Activated naive CD8-positive, alpha-beta T cell treated with anti-CD3 and anti-CD28 coated beads, Interleukin-2, amount 50 U/mL, for 24 hours (primary cell): Measurements from ENCODE around the gene SS18.

ENCODE experiments used
- ATAC-seq: fragments of 150-1000 bp; cut with Tn5 transposase; one replicate; pipeline ENCODE4 v1.10.0; 2021
- DNase-seq: peaks from one replicate; pipeline ENCODE4 v3.0.0; 2021
- H3K27ac Mint-ChIP-seq: one replicate; pipeline ENCODE4 v1.8.0; 2021; ENCODE audit warnings: mild to moderate bottlenecking, mixed read lengths
- H3K27me3 Mint-ChIP-seq: one replicate; pipeline ENCODE4 v1.8.0; 2021; ENCODE audit warnings: mixed read lengths
- H3K36me3 Mint-ChIP-seq: one replicate; pipeline ENCODE4 v1.8.0; 2021; ENCODE audit warnings: low read depth, mixed read lengths
- H3K4me1 Mint-ChIP-seq: one replicate; pipeline ENCODE4 v1.8.0; 2021; ENCODE audit warnings: mixed read lengths
- H3K4me3 Mint-ChIP-seq: one replicate; pipeline ENCODE4 v1.8.0; 2021; ENCODE audit warnings: mild to moderate bottlenecking, moderate library complexity, mixed read lengths
- H3K9me3 Mint-ChIP-seq: one replicate; pipeline ENCODE4 v1.8.0; 2021; ENCODE audit warnings: mixed read lengths

SS18 gene

GRCh38 chr18:26003356-26003755, 87.1 kb downstream of the SS18 start:
- H3K36me3 Mint-ChIP-seq = no peaks in the 10 kb centered on the region
- peaks cover 6% of the 10 kb centered on the region for H3K9me3 Mint-ChIP-seq
- H3K4me3 Mint-ChIP-seq = no peak overlapping the region
- H3K4me1 Mint-ChIP-seq = no peaks in the 10 kb centered on the region
- H3K27me3 Mint-ChIP-seq = no peaks in the 10 kb centered on the region
- DNase-seq (no peak), ATAC-seq (no peak)
- H3K27ac Mint-ChIP-seq = no peak overlapping the region

GRCh38 chr18:26002375-26002910, 88.0 kb downstream of the SS18 start:
- Mint-ChIP-seq H3K27me3 (no peaks in the 10 kb centered on the region), H3K36me3 (no peaks in the 10 kb centered on the region), H3K9me3 (peaks cover 6% of the 10 kb centered on the region), H3K4me1 (no peaks in the 10 kb centered on the region), H3K27ac (no peak overlapping the region), H3K4me3 (no peak overlapping the region)
- ATAC-seq (no peak), DNase-seq (no peak)

DNA sequence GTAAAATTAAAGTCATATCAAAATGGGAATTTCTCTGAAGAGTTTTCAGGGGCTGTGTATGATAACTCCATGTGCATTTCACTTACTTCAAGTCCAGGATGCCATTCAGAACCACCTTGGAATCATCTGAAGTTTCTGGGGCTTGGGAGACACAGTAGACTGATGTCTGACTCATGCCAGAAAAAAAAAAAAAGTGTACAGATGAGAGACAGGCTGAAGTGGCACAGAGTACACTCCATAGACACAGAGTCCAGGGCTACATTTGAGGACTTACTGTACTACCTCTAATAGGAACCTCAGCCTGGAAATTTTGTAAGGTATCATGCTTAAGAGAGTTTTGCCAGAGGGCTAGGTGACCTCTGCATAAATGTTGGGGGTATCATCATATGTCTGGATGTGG, 92.0 kb downstream of the SS18 start:
- Mint-ChIP-seq H3K27me3 (no peaks in the 10 kb centered on the region), H3K36me3 (no peaks in the 10 kb centered on the region), H3K4me1 (no peaks in the 10 kb centered on the region), H3K9me3 (peaks cover 6% of the 10 kb centered on the region), H3K4me3 (no peak overlapping the region), H3K27ac (no peak overlapping the region)
- no peak for DNase-seq
- ATAC-seq = no peak

DNA sequence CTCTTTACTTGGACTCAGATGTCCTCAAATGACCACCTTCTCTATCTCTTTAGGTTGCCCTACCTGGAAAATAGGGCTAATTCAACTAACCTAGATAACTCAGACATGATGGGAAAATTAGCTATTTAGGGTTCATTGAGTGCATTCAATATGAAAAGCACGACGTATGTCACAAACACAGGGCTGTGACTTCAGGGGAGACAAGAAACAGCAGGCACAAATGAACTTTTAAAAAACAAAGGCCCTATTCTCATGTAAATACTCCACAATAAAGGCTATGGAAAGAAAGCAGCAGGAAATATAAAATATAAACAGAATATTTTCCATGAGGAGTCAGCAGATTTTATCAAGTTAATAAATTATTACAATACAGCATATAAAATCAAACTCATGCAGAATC, 97.8 kb downstream of the SS18 start:
- H3K27me3 Mint-ChIP-seq = no peaks in the 10 kb centered on the region
- H3K4me3 Mint-ChIP-seq = no peak overlapping the region
- H3K9me3 Mint-ChIP-seq = no peaks in the 10 kb centered on the region
- H3K36me3 Mint-ChIP-seq = no peaks in the 10 kb centered on the region
- H3K4me1 Mint-ChIP-seq = no peaks in the 10 kb centered on the region
- DNase-seq (no peak), ATAC-seq (no peak)
- H3K27ac Mint-ChIP-seq = no peak overlapping the region

DNA sequence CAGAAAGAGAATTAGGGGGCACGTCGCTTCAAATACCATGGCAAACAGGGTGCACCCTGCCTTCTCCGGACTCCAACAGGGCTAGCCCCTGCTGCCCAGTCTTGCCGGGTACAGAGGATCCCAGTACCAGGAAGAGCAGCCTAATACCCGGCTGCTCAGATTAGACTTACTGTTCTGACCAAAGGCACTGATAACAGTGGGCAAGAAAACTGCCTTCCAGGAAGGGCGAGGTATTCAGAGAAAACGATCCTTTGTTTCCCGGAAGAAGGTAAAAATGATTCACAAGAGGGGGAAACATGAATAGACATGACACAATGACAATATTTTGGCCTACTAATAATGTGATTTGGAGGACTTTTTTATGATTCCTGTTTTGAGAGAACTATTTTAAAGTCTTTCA, 99.9 kb downstream of the SS18 start:
- Mint-ChIP-seq H3K4me3 (no peak overlapping the region), H3K4me1 (no peaks in the 10 kb centered on the region), H3K9me3 (no peaks in the 10 kb centered on the region), H3K36me3 (no peaks in the 10 kb centered on the region), H3K27ac (no peak overlapping the region), H3K27me3 (no peaks in the 10 kb centered on the region)
- ATAC-seq (no peak), DNase-seq (no peak)

DNA sequence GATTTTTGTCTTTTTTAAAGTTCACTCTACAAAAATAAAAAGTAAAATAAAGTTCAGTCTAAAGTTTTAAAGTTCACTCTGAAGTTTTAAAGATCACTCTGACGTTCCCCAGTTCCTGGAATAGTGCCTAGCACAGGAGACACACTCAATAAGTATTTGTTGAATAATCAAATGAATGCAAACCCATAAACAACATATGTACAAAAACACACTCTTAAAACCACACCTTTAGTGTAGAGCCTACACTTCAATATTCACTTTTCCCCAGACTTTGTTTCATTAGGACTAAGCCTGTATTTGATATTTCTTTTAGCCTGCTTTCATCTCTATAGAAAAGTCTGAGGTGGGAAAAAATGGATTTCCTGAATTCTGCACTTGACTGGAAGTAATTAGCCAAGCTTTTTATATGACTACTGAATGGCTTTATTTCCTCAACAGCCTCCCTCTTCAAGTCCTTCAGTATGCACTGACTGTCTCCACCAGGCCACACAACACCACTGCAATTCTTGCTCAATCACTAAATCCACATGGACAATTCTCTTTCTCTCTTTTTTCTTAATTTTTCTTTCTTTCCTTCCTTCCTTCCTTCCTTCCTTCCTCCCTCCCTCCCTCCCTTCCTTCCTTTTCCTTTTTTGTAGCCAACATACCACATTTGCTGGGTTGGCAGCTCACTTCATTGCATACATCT, 104.6 kb downstream of the SS18 start:
- H3K27ac Mint-ChIP-seq = no peak overlapping the region
- H3K27me3 Mint-ChIP-seq = peaks cover 4% of the 10 kb centered on the region
- no peaks in the 10 kb centered on the region for H3K9me3 Mint-ChIP-seq
- ATAC-seq (no peak), DNase-seq (no peak)
- no peak overlapping the region for H3K4me3 Mint-ChIP-seq
- H3K36me3 Mint-ChIP-seq = no peaks in the 10 kb centered on the region
- no peaks in the 10 kb centered on the region for H3K4me1 Mint-ChIP-seq

GRCh38 chr18:25983730-25984129, 106.7 kb downstream of the SS18 start:
- H3K4me1 Mint-ChIP-seq = no peaks in the 10 kb centered on the region
- H3K27ac Mint-ChIP-seq = no peak overlapping the region
- H3K9me3 Mint-ChIP-seq = no peaks in the 10 kb centered on the region
- H3K4me3 Mint-ChIP-seq = no peak overlapping the region
- H3K36me3 Mint-ChIP-seq = no peaks in the 10 kb centered on the region
- peaks cover 4% of the 10 kb centered on the region for H3K27me3 Mint-ChIP-seq
- DNase-seq = no peak
- no peak for ATAC-seq

DNA sequence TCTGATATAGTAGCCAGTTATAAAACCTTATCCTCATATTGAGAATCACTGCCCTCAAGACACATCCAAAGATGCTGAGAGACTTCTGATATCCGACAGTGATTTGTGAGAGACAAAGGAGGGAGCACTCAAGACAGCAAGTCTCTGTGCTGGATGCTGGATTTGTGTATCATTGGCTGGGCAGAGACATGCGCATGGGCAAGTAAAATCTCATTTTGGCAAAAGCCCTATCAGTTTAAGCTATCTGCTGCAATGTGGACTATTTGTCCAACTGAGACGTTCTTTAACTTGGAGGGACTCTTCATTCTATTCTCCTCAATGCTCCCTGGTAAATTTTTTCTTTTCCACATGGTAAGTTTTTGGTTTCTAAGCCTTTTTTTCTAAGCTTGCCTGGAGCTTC, 107.5 kb downstream of the SS18 start:
- ATAC-seq = no peak
- no peak overlapping the region for H3K27ac Mint-ChIP-seq
- no peaks in the 10 kb centered on the region for H3K9me3 Mint-ChIP-seq
- H3K4me1 Mint-ChIP-seq = no peaks in the 10 kb centered on the region
- H3K4me3 Mint-ChIP-seq = no peak overlapping the region
- no peak for DNase-seq
- peaks cover 4% of the 10 kb centered on the region for H3K27me3 Mint-ChIP-seq
- H3K36me3 Mint-ChIP-seq = no peaks in the 10 kb centered on the region

DNA sequence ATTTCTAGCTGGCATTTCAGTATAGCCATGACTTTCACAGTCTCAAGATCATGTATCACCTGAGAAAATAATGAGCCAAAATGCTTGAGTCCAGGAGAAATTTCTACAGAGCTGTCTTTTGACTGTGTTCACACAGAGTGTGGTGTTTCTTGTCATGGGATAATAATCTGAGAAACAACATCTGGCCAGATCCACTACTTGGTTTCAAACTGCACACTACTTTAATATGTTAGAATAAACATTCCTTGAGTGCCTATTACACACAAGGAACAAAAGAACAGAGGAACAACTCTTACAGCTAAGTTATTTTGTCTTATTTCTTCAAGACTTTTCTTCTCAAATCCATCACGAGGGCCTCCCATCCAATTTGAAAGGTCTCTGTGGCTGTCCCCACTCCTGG, 108.3 kb downstream of the SS18 start:
- ATAC-seq (no peak), DNase-seq (no peak)
- Mint-ChIP-seq H3K4me1 (no peaks in the 10 kb centered on the region), H3K27me3 (peaks cover 4% of the 10 kb centered on the region), H3K9me3 (no peaks in the 10 kb centered on the region), H3K4me3 (no peak overlapping the region), H3K27ac (no peak overlapping the region), H3K36me3 (no peaks in the 10 kb centered on the region)

- H3K4me3 Mint-ChIP-seq = no peak overlapping the region
- no peak overlapping the region for H3K27ac Mint-ChIP-seq
- H3K4me1 Mint-ChIP-seq = no peaks in the 10 kb centered on the region
- ATAC-seq (no peak), DNase-seq (no peak)
- H3K27me3 Mint-ChIP-seq = peaks cover 4% of the 10 kb centered on the region
- H3K9me3 Mint-ChIP-seq = peaks cover 4% of the 10 kb centered on the region
- H3K36me3 Mint-ChIP-seq = no peaks in the 10 kb centered on the region
These were observed 110.9 kb downstream of the SS18 start for GRCh38 chr18:25979369-25980040.

DNA sequence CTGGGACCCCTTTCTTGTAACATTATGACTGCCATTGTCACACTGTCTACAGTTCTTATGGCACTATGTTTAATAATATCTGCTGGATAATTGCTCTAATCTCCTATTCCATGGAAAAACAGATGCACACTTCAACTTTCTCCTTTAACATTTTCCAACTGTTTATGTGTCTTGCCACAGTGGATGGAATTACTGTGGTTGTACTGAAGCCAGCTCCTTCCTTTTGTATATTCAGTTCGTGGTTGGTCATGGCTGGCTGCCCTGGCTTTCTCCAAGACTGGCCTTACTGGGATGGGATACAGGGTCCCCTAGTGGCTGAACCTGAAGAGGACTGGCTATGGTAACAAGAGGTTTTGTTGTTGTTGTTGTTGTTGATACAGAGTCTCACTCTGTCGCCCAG, 113.9 kb downstream of the SS18 start:
- peaks cover 4% of the 10 kb centered on the region for H3K9me3 Mint-ChIP-seq
- no peak overlapping the region for H3K4me3 Mint-ChIP-seq
- no peak overlapping the region for H3K27ac Mint-ChIP-seq
- DNase-seq = no peak
- no peak for ATAC-seq
- peaks cover 3% of the 10 kb centered on the region for H3K27me3 Mint-ChIP-seq
- no peaks in the 10 kb centered on the region for H3K36me3 Mint-ChIP-seq
- no peaks in the 10 kb centered on the region for H3K4me1 Mint-ChIP-seq

DNA sequence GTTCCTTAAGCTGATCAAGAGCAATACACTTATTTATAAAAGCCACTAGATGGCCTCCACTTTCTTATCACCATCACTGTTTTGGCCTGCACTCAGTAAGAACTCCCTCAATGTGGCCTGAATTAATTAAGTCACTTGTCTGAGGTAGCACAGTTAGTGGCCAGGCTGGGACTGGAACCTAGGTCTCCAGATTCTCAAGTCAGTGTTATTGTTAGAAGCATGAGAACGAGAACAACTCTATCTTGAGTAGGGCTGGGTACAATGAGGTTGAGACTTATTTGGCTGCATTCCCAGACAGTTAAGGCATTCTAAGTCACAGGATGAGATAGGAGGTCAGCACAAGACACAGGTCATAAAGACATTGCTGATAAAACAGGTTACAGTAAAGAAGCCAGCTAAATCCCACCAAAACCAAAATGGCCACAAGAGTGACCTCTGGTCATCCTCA, 115.8 kb downstream of the SS18 start:
- Mint-ChIP-seq H3K4me1 (no peaks in the 10 kb centered on the region), H3K9me3 (peaks cover 4% of the 10 kb centered on the region)

More for the DNA sequence above, 115.8 kb downstream of the SS18 start:
- no peak for ATAC-seq
- no peak overlapping the region for H3K4me3 Mint-ChIP-seq
- H3K36me3 Mint-ChIP-seq = no peaks in the 10 kb centered on the region
- no peak overlapping the region for H3K27ac Mint-ChIP-seq
- H3K27me3 Mint-ChIP-seq = peaks cover 3% of the 10 kb centered on the region
- DNase-seq = no peak
